HEK293 (cell line): ENCODE measurements around the gene TLR10.
"Not testable (repeated sequence)": the region's sequence is repeated elsewhere in the genome, so short reads cannot be mapped to it uniquely, and the experiment has no call there.

ENCODE experiments used
- CTCF ChIA-PET: fragments of 350-600 bp; formaldehyde crosslinking; extraction: SDS; loops from one replicate; lab custom pipeline; 2021; ENCODE audit warnings: antibody characterized with exemption; lab: Yijun Ruan, JAX
- POLR2A ChIA-PET: fragments of 300-600 bp; formaldehyde crosslinking; extraction: SDS; loops from one replicate; lab custom pipeline; 2020; ENCODE audit warnings: antibody characterized with exemption, inconsistent platforms; lab: Yijun Ruan, JAX
- H3K27ac ChIP-seq: fragments of 200-500 bp; sonication (Bioruptor generic); 2 replicates; pipeline ENCODE4 v1.5.1; 2014; ENCODE audit warnings: low read depth, low read length, control low read depth, inconsistent platforms; ENCODE audit errors: extremely low read depth
- H3K36me3 ChIP-seq, 2 experiments: fragments of 200-500 bp in 1 of 2; sonication (Bioruptor generic) in 1 of 2; 1 replicate in 1 of 2; 2 replicates in 1 of 2; pipeline ENCODE4 v1.5.1; 2014 to 2017; ENCODE audit warnings: inconsistent platforms in 2 of 2, low read length in 2 of 2; ENCODE audit not compliant: control insufficient read depth in 2 of 2, insufficient read depth in 1 of 2
- H3K4me1 ChIP-seq: fragments of 200-500 bp; sonication (Bioruptor generic); 2 replicates; pipeline ENCODE4 v1.5.1; 2014; ENCODE audit warnings: mild to moderate bottlenecking, low read length, inconsistent platforms; ENCODE audit not compliant: control insufficient read depth, insufficient read depth
- H3K4me3 ChIP-seq: 2 replicates; pipeline ENCODE4 v1.5.1; 2011; ENCODE audit warnings: low read depth, mild to moderate bottlenecking, control low read depth, low read length, moderate library complexity
- H3K9me3 ChIP-seq: fragments of 200-500 bp; sonication (Bioruptor generic); 2 replicates; pipeline ENCODE4 v1.5.1; 2014; ENCODE audit warnings: low read depth, low read length, inconsistent platforms; ENCODE audit not compliant: control insufficient read depth, insufficient read depth
- GLI4 ChIP-seq: fragments of 450-650 bp; formaldehyde crosslinking; IDR thresholded peaks from 2 replicates; pipeline ENCODE4 v1.5.1; 2016; ENCODE audit warnings: missing biosample characterization, missing genetic modification characterization
- GLIS1 ChIP-seq: fragments of 450-650 bp; formaldehyde crosslinking; IDR thresholded peaks from 2 replicates; pipeline ENCODE4 v1.5.1; 2016; ENCODE audit warnings: missing biosample characterization, missing genetic modification characterization
- KLF16 ChIP-seq: fragments of 450-650 bp; formaldehyde crosslinking; IDR thresholded peaks from 2 replicates; pipeline ENCODE4 v1.5.1; 2017; ENCODE audit warnings: missing biosample characterization, missing genetic modification characterization
- SCRT1 ChIP-seq: fragments of 450-650 bp; formaldehyde crosslinking; IDR thresholded peaks from 2 replicates; pipeline ENCODE4 v1.5.1; 2016; ENCODE audit warnings: missing biosample characterization, missing genetic modification characterization, borderline replicate concordance
- SCRT2 ChIP-seq: fragments of 450-650 bp; formaldehyde crosslinking; IDR thresholded peaks from 2 replicates; pipeline ENCODE4 v1.5.1; 2016; ENCODE audit warnings: missing biosample characterization, missing genetic modification characterization
- ZNF248 ChIP-seq: fragments of 450-650 bp; formaldehyde crosslinking; IDR thresholded peaks from 2 replicates; pipeline ENCODE4 v1.5.1; 2017; ENCODE audit warnings: missing biosample characterization, missing genetic modification characterization
- ZNF324 ChIP-seq: fragments of 450-650 bp; formaldehyde crosslinking; IDR thresholded peaks from 2 replicates; pipeline ENCODE4 v1.5.1; 2016; ENCODE audit warnings: missing biosample characterization, missing genetic modification characterization
- ZNF335 ChIP-seq: fragments of 450-650 bp; formaldehyde crosslinking; conservative IDR thresholded peaks from 2 replicates; pipeline ENCODE4 v1.5.1; 2016; ENCODE audit warnings: missing biosample characterization, missing genetic modification characterization
- ZNF521 ChIP-seq: fragments of 450-650 bp; formaldehyde crosslinking; IDR thresholded peaks from 2 replicates; pipeline ENCODE4 v1.5.1; 2017; ENCODE audit warnings: missing biosample characterization, mild to moderate bottlenecking, missing genetic modification characterization
- ZNF621 ChIP-seq: fragments of 450-650 bp; formaldehyde crosslinking; IDR thresholded peaks from 2 replicates; pipeline ENCODE4 v1.5.1; 2017; ENCODE audit warnings: missing biosample characterization, missing genetic modification characterization
- TF ChIP-seq, protein P1 (sequence below): fragments of 450-650 bp; formaldehyde crosslinking; IDR thresholded peaks from 2 replicates; pipeline ENCODE4 v1.5.1; 2016; ENCODE audit warnings: missing biosample characterization, missing genetic modification characterization
- TF ChIP-seq, protein P2 (sequence below): fragments of 450-650 bp; formaldehyde crosslinking; IDR thresholded peaks from 2 replicates; pipeline ENCODE4 v1.5.1; 2016; ENCODE audit warnings: missing biosample characterization, missing genetic modification characterization
- TF ChIP-seq, protein P3 (sequence below): fragments of 450-650 bp; formaldehyde crosslinking; IDR thresholded peaks from 2 replicates; pipeline ENCODE4 v1.5.1; 2016; ENCODE audit warnings: missing biosample characterization, missing genetic modification characterization
- TF ChIP-seq, protein P4 (sequence below): fragments of 450-650 bp; formaldehyde crosslinking; IDR thresholded peaks from 2 replicates; pipeline ENCODE4 v1.5.1; 2016; ENCODE audit warnings: missing biosample characterization, missing genetic modification characterization, borderline replicate concordance

The TLR10 gene

DNA sequence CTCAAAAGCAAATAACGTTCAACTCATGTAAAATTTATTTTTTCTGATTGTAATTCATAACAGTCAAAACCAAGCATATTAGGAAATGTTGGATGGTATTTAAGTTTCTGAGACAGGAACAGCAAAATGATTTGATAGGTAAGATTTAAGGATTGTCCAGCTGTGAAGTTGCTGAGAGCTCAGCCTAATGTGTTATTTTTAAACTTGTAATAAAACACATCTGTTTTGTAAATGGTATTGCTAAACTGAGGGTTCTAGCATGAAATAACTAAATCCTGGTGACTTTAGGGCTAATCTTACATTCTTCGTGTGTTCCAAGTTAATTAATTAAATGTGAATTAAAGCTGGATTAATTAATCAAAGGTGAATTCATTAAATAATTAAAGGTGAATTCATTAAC lies 13.3 kb downstream of the TLR10 start:
- POLR2A ChIA-PET = no interaction called here
- H3K27ac ChIP-seq = no peak overlapping the region
- CTCF ChIA-PET = interaction anchor here (1.7 kb wide), 1 partner anchor 10 kb away, joined by 9 read pairs; no protein-coding TSS in a partner anchor
- H3K36me3 ChIP-seq = no peaks in the 10 kb centered on the region
- H3K4me3 ChIP-seq = no peak overlapping the region
- H3K9me3 ChIP-seq = no peaks in the 10 kb centered on the region
- no peak for TF ChIP-seq KLF16
- TF ChIP-seq, all 188 proteins: peak for 0
- H3K4me1 ChIP-seq = no peaks in the 10 kb centered on the region

DNA sequence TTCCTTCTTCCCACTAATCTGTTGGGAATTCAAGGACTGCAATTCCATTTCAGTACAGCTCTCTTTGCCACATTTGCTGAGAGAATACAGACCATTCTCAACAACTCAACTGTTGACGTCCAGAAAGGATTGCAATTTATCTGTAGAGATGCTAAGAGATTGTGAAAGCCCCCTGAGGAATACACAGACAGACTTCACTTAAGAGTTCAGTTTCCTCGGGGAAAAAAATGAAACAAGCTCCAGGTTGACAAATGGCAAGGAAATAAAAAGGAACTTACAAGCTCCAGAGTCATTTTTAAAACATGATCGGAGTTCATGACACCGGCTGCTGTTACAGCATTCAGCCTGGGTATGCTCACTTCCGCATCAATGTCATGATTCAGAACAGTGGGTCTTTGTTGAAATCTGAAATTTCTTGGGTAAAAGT lies 13.8 kb downstream of the TLR10 start:
- POLR2A ChIA-PET = no interaction called here
- TF ChIP-seq SCRT2 (no peak), ZNF335 (tag by site-specific recombination) (no peak), GLI4 (tag by site-specific recombination) (no peak)
- Histone ChIP-seq H3K36me3 (no peaks in the 10 kb centered on the region), H3K9me3 (no peaks in the 10 kb centered on the region), H3K4me3 (no peak overlapping the region), H3K4me1 (no peaks in the 10 kb centered on the region), H3K27ac (no peak overlapping the region)
- CTCF ChIA-PET = interaction anchor here (1.2 to 1.7 kb wide), 3 partner anchors 9 to 91 kb away, joined by 3 to 9 read pairs (median 3); no protein-coding TSS in a partner anchor

DNA sequence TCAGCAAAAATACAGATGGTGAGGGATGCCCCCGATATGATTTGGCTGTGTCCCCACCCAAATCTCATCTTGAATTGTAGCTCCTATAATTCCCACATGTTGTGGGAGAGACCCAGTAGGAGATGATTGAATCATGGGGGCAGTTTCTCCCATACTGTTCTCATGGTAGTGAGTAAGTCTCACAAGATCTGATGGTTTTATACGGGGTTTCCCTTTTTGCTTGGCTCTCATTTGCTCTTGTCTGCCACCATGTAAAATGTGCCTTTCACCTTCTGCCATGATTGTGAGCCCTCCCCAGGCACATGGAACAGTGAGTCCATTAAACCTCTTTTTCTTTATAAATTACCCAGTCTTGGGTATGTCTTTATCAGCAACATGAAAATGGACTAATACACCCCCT lies 15.8 kb downstream of the TLR10 start:
- POLR2A ChIA-PET, H3K4me1 ChIP-seq, H3K27ac ChIP-seq, H3K36me3 ChIP-seq, H3K4me3 ChIP-seq, H3K9me3 ChIP-seq: not testable (repeated sequence)
- CTCF ChIA-PET = interaction anchor here (1.1 kb wide), 1 partner anchor 15 kb away, joined by 3 read pairs; the partner anchor contains the start of gene TLR10

DNA sequence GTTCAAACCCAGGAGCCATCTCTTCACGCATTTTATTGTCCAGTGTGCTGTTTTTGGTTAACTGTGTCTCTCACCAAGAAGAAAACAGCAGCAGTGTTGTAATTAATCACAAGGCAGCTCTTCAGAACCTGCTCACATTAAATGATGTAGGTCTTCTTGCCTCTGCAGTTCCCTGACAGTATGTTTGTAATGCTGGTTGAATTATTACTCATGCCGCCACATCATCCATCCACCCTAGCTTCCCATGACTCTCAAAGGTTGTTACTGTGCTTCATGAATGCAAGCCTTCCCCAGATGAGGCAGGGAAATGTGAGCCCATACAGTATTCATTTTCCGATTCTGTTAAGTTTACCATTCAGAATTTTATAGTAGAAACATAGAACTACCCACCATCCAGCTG lies 17.4 kb downstream of the TLR10 start:
- no peaks in the 10 kb centered on the region for H3K4me1 ChIP-seq

More for the DNA sequence above, 17.4 kb downstream of the TLR10 start:
- Histone ChIP-seq H3K9me3 (no peaks in the 10 kb centered on the region), H3K36me3 (no peaks in the 10 kb centered on the region), H3K27ac (no peak overlapping the region), H3K4me3 (no peak overlapping the region)
- CTCF ChIA-PET = interaction anchor here (0.6 to 1.8 kb wide), 6 partner anchors 17 to 370 kb away, joined by 3 to 13 read pairs (median 5); partner anchors contain the start of genes TLR1 and TLR10
- POLR2A ChIA-PET = no interaction called here
- TF ChIP-seq, protein P1, sequence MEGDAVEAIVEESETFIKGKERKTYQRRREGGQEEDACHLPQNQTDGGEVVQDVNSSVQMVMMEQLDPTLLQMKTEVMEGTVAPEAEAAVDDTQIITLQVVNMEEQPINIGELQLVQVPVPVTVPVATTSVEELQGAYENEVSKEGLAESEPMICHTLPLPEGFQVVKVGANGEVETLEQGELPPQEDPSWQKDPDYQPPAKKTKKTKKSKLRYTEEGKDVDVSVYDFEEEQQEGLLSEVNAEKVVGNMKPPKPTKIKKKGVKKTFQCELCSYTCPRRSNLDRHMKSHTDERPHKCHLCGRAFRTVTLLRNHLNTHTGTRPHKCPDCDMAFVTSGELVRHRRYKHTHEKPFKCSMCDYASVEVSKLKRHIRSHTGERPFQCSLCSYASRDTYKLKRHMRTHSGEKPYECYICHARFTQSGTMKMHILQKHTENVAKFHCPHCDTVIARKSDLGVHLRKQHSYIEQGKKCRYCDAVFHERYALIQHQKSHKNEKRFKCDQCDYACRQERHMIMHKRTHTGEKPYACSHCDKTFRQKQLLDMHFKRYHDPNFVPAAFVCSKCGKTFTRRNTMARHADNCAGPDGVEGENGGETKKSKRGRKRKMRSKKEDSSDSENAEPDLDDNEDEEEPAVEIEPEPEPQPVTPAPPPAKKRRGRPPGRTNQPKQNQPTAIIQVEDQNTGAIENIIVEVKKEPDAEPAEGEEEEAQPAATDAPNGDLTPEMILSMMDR (tag by site-specific recombination) = no peak
- TF ChIP-seq ZNF621 (tag by site-specific recombination) = no peak
- TF ChIP-seq, protein P2, sequence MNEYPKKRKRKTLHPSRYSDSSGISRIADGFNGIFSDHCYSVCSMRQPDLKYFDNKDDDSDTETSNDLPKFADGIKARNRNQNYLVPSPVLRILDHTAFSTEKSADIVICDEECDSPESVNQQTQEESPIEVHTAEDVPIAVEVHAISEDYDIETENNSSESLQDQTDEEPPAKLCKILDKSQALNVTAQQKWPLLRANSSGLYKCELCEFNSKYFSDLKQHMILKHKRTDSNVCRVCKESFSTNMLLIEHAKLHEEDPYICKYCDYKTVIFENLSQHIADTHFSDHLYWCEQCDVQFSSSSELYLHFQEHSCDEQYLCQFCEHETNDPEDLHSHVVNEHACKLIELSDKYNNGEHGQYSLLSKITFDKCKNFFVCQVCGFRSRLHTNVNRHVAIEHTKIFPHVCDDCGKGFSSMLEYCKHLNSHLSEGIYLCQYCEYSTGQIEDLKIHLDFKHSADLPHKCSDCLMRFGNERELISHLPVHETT (tag by site-specific recombination) = no peak
- no peak for TF ChIP-seq GLIS1 (tag by site-specific recombination)
- no peak for TF ChIP-seq ZNF248 (tag by site-specific recombination)
- TF ChIP-seq ZNF324 (tag by site-specific recombination) = no peak
- TF ChIP-seq, protein P3, sequence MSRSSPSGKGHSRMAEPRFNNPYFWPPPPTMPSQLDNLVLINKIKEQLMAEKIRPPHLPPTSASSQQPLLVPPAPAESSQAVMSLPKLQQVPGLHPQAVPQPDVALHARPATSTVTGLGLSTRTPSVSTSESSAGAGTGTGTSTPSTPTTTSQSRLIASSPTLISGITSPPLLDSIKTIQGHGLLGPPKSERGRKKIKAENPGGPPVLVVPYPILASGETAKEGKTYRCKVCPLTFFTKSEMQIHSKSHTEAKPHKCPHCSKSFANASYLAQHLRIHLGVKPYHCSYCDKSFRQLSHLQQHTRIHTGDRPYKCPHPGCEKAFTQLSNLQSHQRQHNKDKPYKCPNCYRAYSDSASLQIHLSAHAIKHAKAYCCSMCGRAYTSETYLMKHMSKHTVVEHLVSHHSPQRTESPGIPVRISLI (tag by site-specific recombination) = no peak
- no peak for TF ChIP-seq ZNF521 (tag by site-specific recombination)
- TF ChIP-seq, protein P4, sequence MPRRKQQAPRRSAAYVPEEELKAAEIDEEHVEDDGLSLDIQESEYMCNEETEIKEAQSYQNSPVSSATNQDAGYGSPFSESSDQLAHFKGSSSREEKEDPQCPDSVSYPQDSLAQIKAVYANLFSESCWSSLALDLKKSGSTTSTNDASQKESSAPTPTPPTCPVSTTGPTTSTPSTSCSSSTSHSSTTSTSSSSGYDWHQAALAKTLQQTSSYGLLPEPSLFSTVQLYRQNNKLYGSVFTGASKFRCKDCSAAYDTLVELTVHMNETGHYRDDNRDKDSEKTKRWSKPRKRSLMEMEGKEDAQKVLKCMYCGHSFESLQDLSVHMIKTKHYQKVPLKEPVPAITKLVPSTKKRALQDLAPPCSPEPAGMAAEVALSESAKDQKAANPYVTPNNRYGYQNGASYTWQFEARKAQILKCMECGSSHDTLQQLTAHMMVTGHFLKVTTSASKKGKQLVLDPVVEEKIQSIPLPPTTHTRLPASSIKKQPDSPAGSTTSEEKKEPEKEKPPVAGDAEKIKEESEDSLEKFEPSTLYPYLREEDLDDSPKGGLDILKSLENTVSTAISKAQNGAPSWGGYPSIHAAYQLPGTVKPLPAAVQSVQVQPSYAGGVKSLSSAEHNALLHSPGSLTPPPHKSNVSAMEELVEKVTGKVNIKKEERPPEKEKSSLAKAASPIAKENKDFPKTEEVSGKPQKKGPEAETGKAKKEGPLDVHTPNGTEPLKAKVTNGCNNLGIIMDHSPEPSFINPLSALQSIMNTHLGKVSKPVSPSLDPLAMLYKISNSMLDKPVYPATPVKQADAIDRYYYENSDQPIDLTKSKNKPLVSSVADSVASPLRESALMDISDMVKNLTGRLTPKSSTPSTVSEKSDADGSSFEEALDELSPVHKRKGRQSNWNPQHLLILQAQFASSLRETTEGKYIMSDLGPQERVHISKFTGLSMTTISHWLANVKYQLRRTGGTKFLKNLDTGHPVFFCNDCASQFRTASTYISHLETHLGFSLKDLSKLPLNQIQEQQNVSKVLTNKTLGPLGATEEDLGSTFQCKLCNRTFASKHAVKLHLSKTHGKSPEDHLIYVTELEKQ (tag by site-specific recombination) = no peak
- no peak for TF ChIP-seq SCRT1 (tag by site-specific recombination)
